Coronary artery (tissue), 2 donors: ENCODE results near the gene HFM1.

Source experiments
- DNase-seq: peaks from one replicate; pipeline ENCODE4 v3.0.0-alpha.2; 2017; ENCODE audit warnings: low spot score
- H3K27ac ChIP-seq, 2 donors: fragments of 200-600 bp; sonication (generic); one replicate each; pipeline ENCODE4 v1.5.1; 2016 to 2019
- H3K4me3 ChIP-seq: fragments of 200-600 bp; sonication (generic); 2 replicates; pipeline ENCODE4 v1.5.1; 2016; ENCODE audit warnings: mild to moderate bottlenecking, moderate library complexity
- TF ChIP-seq, protein P1 (sequence below): fragments of 200-600 bp; sonication (generic); IDR thresholded peaks from one replicate; pipeline ENCODE4 v1.5.1; 2019; ENCODE audit warnings: antibody characterized with exemption

Gene HFM1

DNA sequence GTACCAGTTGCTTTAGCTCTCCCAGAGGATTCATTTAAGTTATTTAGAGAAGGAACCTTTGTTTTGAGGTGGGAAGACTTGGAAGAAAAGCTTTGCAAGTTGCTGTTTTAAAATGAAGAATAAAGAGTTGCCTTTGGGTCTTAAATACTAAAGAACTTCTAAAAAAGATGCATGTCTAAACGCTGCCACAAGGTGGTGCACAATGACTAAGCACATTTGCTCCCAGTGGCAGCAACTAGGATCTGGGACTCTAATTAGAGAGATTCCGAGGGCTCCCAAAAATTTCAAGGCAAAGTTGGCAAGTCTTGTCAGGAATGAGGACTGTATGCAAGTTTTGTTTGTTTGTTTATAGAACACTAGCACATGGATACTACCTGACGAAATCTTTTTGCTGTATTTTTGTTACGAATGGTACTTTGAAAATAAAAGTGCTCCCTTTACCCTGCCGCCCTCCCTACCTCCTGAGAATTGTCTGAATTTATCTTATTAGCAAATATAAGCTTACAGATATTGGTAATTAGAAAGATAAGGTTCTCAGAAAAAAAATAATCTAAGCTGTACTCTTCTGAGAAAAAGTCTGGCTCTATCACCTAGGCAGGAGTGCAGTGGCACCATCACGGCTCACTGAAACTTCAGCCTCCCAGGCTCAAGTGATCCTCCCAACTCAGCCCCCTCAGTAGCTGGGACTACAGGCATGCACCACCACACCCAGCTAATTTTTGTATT is 121.8 kb downstream of the HFM1 start:
- no peak for DNase-seq
- H3K4me3 ChIP-seq, result peak overlapping the region; percentile 29
- TF ChIP-seq, protein P1, sequence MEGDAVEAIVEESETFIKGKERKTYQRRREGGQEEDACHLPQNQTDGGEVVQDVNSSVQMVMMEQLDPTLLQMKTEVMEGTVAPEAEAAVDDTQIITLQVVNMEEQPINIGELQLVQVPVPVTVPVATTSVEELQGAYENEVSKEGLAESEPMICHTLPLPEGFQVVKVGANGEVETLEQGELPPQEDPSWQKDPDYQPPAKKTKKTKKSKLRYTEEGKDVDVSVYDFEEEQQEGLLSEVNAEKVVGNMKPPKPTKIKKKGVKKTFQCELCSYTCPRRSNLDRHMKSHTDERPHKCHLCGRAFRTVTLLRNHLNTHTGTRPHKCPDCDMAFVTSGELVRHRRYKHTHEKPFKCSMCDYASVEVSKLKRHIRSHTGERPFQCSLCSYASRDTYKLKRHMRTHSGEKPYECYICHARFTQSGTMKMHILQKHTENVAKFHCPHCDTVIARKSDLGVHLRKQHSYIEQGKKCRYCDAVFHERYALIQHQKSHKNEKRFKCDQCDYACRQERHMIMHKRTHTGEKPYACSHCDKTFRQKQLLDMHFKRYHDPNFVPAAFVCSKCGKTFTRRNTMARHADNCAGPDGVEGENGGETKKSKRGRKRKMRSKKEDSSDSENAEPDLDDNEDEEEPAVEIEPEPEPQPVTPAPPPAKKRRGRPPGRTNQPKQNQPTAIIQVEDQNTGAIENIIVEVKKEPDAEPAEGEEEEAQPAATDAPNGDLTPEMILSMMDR, result peak; percentile 61
- no peak overlapping the region for H3K27ac ChIP-seq

DNA sequence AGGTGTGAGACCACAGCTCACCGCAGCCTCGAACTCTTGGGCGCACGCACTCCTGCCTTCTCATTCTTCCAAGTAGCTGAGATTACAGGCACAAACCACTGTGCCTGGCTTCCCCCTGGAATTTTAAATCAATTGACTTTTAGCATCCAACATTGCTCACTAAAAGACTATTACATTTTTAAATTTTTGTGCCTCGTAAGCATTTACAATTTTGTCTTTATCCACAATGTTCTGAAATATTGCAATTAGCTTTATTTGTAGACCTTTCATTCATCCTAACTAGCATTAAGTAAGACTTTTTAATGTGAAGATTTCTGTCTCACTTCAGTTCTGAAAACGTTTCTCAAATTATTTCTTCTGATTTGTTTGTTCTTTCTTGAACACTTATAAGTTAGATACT is 122.9 kb downstream of the HFM1 start:
- no peak overlapping the region for H3K4me3 ChIP-seq
- TF ChIP-seq, protein P1, result no peak
- DNase-seq, result no peak
- H3K27ac ChIP-seq, result no peak overlapping the region

DNA sequence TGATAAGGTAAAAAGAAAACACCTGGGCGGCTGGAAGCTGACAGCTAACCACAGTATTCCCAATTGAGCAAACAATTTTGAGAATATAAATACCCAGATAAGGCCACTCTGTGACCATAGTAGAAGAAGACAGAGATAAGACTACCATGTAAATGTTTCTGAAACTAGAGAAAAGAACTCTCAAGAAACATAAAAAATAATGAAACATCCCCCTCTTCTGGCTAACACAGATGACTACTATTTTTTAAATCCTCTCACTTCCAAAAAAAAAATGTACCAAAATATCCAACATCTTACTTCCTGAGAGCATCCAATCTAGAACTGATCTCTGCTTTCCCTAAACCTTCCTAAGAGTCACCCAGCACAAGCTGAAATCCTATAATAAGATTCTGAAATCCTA is 125.9 kb downstream of the HFM1 start:
- no peak overlapping the region for H3K27ac ChIP-seq
- TF ChIP-seq, protein P1, result no peak
- no peak for DNase-seq
- no peak overlapping the region for H3K4me3 ChIP-seq

DNA sequence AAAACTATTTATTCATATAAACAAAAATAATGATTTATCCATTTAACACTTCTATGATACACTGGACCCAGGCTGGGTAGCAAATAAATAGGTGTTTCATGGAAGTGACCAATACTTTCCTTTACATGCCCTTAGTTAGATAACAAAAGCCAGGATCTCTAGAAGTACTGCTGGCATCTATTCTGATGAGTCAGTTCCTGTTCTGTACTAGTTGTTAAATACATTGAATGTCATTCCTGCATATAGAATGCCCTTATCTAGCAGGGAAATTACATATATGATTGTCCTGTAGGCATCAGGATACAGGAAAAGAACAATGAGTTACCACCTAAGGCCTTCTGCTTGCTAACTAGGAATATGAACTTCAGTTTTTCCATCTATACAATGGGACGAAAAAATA is 130.8 kb downstream of the HFM1 start:
- no peak overlapping the region for H3K4me3 ChIP-seq
- DNase-seq, result no peak
- TF ChIP-seq, protein P1, result no peak
- H3K27ac ChIP-seq, result no peak overlapping the region

DNA sequence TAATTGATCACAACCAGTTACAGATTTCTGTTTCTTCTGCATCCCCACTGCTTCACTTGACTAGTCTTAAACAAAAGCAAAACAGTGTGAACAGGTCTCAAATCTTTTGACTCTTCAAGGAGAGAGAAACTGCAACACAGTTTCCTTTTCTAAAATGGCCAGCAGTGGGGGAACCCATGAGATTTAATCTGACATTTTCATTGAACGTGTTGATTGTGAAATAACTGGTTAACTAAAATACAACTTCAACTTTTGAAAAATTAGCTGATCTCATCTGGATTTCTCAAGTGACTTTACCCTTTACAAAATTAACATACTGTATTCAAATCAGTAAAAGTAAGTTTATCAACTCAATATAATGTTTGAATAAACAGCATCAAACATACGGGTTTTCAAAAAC is 143.0 kb downstream of the HFM1 start:
- DNase-seq, result no peak
- TF ChIP-seq, protein P1, result no peak
- Histone ChIP-seq H3K27ac (no peak overlapping the region), H3K4me3 (no peak overlapping the region)

DNA sequence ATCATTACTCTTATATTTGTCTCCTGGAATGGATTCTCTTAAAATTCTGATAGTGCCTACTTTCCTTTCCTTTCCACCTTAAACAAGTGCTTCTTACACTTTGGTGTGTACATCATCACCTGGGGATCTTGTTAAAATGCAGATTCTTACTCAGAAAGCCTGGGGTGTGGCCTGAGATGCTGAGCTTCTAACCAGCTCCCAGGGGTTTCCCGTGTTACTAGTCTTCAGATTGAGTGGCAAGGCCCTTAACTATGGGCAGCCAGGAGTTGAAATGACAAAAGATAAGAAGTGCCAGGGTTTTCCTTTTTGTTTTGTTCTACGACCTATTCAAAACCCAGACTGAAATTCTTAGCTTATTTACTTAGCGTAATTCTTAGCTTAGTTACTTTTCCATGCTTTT is 159.2 kb downstream of the HFM1 start:
- no peak overlapping the region for H3K4me3 ChIP-seq
- TF ChIP-seq, protein P1, result no peak
- no peak overlapping the region for H3K27ac ChIP-seq
- DNase-seq, result no peak

DNA sequence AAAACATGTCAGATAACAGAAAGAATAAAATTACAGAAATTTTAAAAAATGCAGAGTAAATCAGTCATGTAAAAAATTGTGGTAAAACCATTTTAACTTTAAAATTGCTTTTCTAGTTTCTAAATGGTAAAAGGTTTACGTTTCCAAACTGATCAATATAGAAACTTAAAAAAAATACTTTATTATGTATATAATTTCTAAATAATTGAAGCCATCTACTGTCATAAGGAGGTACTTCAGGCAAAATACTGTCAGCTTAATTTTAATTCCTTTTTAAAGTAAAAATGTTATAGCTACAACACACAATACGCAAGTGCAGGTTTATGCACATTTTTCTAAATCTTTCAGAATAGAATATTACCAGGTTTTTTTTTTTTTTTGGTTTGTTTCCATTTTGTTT is 159.9 kb downstream of the HFM1 start:
- no peak overlapping the region for H3K4me3 ChIP-seq
- TF ChIP-seq, protein P1, result no peak
- no peak for DNase-seq
- H3K27ac ChIP-seq, result no peak overlapping the region
